ENCODE data around the gene PUS7.
"Not testable (repeated sequence)": the region's sequence is repeated elsewhere in the genome, so short reads cannot be mapped to it uniquely, and the experiment has no call there.

The PUS7 gene
- total RNA-seq = 5.6 to 16.0 (median 7.5) reads per million in 4 donors

GRCh38 chr7:105521717-105522463, at the start of gene PUS7:
Gene PUS7 (minus strand): TSS chr7:105522271. CDS start chr7:105508512, 13,759 bp downstream.
- peak; percentile 63 to 84 (median 69) for DNase-seq

- DNase-seq = no peak
These were observed 45.8 kb upstream of the PUS7 start for GRCh38 chr7:105567821-105568220.

GRCh38 chr7:105567024-105567423, 45.0 kb upstream of the PUS7 start:
- no peak for DNase-seq

GRCh38 chr7:105565190-105565589, 43.1 kb upstream of the PUS7 start:
- no peak for DNase-seq

- no peak for DNase-seq
These were observed 37.9 kb upstream of the PUS7 start for GRCh38 chr7:105559926-105560325.

GRCh38 chr7:105538339-105538738, 16.3 kb upstream of the PUS7 start:
- DNase-seq = no peak

- DNase-seq = no peak
These were observed 10.8 kb upstream of the PUS7 start for GRCh38 chr7:105532709-105533460.

- peak; percentile 67 to 92 (median 78) for DNase-seq
These were observed 10.0 kb upstream of the PUS7 start, which contains the start of gene RINT1 for GRCh38 chr7:105531792-105532671. Gene RINT1 (plus strand): TSS chr7:105532201. CDS start chr7:105532316, 115 bp downstream.

- no peak for DNase-seq
These were observed 8.5 kb upstream of the PUS7 start for GRCh38 chr7:105530546-105530945.

- no peak for DNase-seq
These were observed 8.1 kb upstream of the PUS7 start for GRCh38 chr7:105530126-105530525.

- DNase-seq = not testable (repeated sequence)
These were observed 5.7 kb upstream of the PUS7 start for GRCh38 chr7:105527737-105528136.

- no peak for DNase-seq
These were observed 2.8 kb upstream of the PUS7 start for GRCh38 chr7:105524840-105525239.

- not testable (repeated sequence) for DNase-seq
These were observed 2.4 kb upstream of the PUS7 start for GRCh38 chr7:105524423-105524822.

- peak in 3 of 5 donors; percentile 4 to 47 (median 14) for DNase-seq
These were observed 899 bp downstream of the PUS7 start for GRCh38 chr7:105521027-105521716.

GRCh38 chr7:105520620-105521019, 1.5 kb downstream of the PUS7 start:
- DNase-seq = not testable (repeated sequence)

- no peak for DNase-seq
These were observed 2.7 kb downstream of the PUS7 start for GRCh38 chr7:105519353-105519752.

GRCh38 chr7:105515610-105516009, 6.5 kb downstream of the PUS7 start:
- DNase-seq = not testable (repeated sequence)

GRCh38 chr7:105512926-105513526, 9.0 kb downstream of the PUS7 start:
- no peak for DNase-seq

- no peak for DNase-seq
These were observed 9.7 kb downstream of the PUS7 start for GRCh38 chr7:105512415-105512814.

- DNase-seq = no peak
These were observed 19.9 kb downstream of the PUS7 start for GRCh38 chr7:105502173-105502572.

GRCh38 chr7:105497016-105497415, 25.1 kb downstream of the PUS7 start:
- no peak for DNase-seq

GRCh38 chr7:105496521-105496920, 25.6 kb downstream of the PUS7 start:
- DNase-seq = no peak

All from T-helper 1 cell (primary cell).